Skeletal muscle tissue (tissue), 4 donors: ENCODE data around the gene PDE4B. TPM values are rescaled to one million over a fixed set of nuclear protein-coding genes. Genes with fewer than 3 reads are reported as not detected.

Experiments used
- H3K27ac ChIP-seq: one replicate; pipeline ENCODE4 v1.7.0; 2013; ENCODE audit warnings: mild to moderate bottlenecking, low read depth, low read length, inconsistent platforms
- H3K27me3 ChIP-seq, 3 donors: one replicate each; pipeline ENCODE4 v1.7.0; 2013; ENCODE audit warnings: low read length in 3 of 3; ENCODE audit not compliant: control insufficient read depth in 3 of 3, insufficient read depth in 3 of 3
- H3K36me3 ChIP-seq, 3 donors: one replicate each; pipeline ENCODE4 v1.7.0; 2013; ENCODE audit warnings: low read length in 3 of 3; ENCODE audit not compliant: control insufficient read depth in 3 of 3, insufficient read depth in 3 of 3
- H3K4me1 ChIP-seq, 3 donors: one replicate each; pipeline ENCODE4 v1.7.0; 2013; ENCODE audit warnings: low read length in 3 of 3, mild to moderate bottlenecking in 3 of 3; ENCODE audit not compliant: control insufficient read depth in 3 of 3, insufficient read depth in 3 of 3
- H3K4me3 ChIP-seq, 3 donors: one replicate each; pipeline ENCODE4 v1.7.0; 2013; ENCODE audit warnings: low read length in 3 of 3
- H3K9ac ChIP-seq, 3 donors: one replicate each; pipeline ENCODE4 v1.7.0; 2013; ENCODE audit warnings: low read length in 3 of 3, mild to moderate bottlenecking in 3 of 3, moderate library complexity in 2 of 3, low read depth in 1 of 3
- H3K9me3 ChIP-seq, 3 donors: one replicate each; pipeline ENCODE4 v1.7.0; 2013; ENCODE audit warnings: low read length in 3 of 3; ENCODE audit not compliant: control insufficient read depth in 3 of 3
- total RNA-seq: library from RNA; depleted of rRNA; stranded (reverse); fragments of >200 nt; gene quantifications from one replicate; pipeline ENCODE4 v1.2.3, GENCODE V29; 2014
- donor health status: Osteomylitis.

The PDE4B gene
- total RNA-seq, 1 donor from 2014 or later = 26.6 TPM

DNA sequence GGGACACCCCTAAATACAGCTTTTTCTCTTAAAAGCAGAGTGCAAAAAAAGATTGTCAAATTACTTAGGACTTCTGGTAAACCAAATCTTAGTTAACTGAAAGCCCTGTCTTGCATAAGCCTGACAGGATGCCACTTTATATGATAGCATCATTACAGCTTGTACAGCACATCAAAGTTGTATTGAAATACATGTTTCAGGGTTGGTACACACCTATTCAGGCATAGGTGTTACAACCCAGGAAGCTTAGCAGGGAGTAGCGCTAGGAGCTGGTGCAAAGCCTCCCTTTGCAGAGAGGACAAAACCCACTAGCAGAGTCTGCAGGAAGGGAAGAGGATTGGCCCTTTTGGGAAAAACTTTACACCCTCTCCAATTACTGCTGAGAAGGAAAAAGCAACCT, 482.4 kb downstream of the PDE4B start:
- Histone ChIP-seq H3K9ac (no peak overlapping the region), H3K27ac (peak overlapping the region; percentile 65), H3K36me3 (no peaks in the 10 kb centered on the region), H3K9me3 (no peaks in the 10 kb centered on the region), H3K4me1 (peaks cover 34 to 44% (median 42%) of the 10 kb centered on the region in 3 donors), H3K4me3 (peak overlapping the region in 1 of 3 donors; percentile 24), H3K27me3 (no peaks in the 10 kb centered on the region)

DNA sequence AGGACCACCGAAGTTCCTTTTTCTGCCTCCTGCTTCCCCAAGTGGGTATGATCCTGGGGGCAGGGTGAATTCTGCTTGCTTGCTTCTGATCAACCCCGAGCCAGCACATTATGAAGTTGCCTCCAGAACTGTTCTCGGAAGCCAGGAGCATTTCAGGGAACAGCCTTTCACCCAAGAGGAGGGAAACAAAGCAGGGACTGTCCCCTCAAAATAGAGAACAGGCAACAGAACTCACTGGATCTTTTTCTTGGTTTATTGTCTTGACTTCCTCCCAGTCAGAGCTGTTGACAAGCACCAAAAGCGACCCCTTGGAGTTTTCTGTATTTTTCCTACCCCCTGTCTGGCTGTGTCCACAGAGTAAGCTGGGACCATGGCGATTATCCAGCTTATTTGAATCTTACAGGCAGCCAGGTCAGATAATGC, 482.9 kb downstream of the PDE4B start:
- no peaks in the 10 kb centered on the region for H3K36me3 ChIP-seq
- H3K4me1 ChIP-seq = peaks cover 29 to 39% (median 37%) of the 10 kb centered on the region in 3 donors
- peak overlapping the region; percentile 65 for H3K27ac ChIP-seq
- H3K27me3 ChIP-seq = no peaks in the 10 kb centered on the region
- H3K9me3 ChIP-seq = no peaks in the 10 kb centered on the region
- peak overlapping the region in 1 of 3 donors; percentile 24 for H3K4me3 ChIP-seq
- H3K9ac ChIP-seq = peak overlapping the region in 1 of 3 donors; percentile 7

GRCh38 chr1:66276218-66276617, 483.5 kb downstream of the PDE4B start:
- Histone ChIP-seq H3K9me3 (no peaks in the 10 kb centered on the region), H3K9ac (no peak overlapping the region), H3K27me3 (no peaks in the 10 kb centered on the region), H3K4me1 (peaks cover 29 to 33% (median 33%) of the 10 kb centered on the region in 3 donors), H3K36me3 (no peaks in the 10 kb centered on the region), H3K4me3 (no peak overlapping the region), H3K27ac (peak overlapping the region; percentile 65)

DNA sequence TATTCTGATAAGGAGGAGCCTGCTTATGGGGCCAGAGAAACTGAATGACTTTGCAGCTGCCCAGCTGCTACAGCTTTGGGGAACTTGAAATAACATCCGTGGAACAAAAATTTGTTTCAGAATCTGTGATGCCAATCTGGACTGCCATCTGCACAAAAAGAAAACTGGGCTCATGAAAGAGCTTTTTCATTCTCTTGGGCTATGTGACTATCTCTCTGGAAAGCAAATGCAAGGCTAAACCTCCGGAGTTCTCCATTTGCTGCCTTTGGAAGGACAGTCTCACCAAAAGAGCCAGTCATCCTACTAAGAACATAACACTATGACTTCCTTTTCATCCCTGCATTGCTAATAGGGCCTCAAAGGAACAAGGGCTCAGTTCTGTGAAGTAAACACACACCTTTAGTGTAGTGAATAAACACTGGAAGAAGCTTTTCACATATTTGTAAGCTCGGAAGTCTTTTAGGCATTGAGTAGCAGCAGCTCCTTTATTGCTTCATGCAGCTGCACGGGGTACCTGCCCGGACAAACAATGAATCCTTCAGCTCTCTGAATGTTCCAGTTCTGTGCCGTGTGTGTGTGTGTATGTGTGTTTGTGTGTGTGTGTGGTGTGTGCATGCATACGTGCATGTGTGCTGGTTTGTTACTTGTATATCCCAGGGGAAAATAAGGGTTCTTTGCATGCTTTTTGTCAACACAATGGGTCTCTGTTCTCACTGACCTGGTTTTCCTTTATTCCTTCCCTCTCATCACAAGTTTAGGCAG, 485.7 kb downstream of the PDE4B start:
- Histone ChIP-seq H3K9ac (peak overlapping the region in 1 of 3 donors; percentile 9), H3K9me3 (no peaks in the 10 kb centered on the region), H3K27ac (no peak overlapping the region)

GRCh38 chr1:66281808-66282207, 489.1 kb downstream of the PDE4B start:
- H3K4me1 ChIP-seq = peaks cover 6 to 9% (median 7%) of the 10 kb centered on the region in 3 donors
- peak overlapping the region; percentile 43 for H3K27ac ChIP-seq
- H3K27me3 ChIP-seq = no peaks in the 10 kb centered on the region
- no peak overlapping the region for H3K9ac ChIP-seq
- no peaks in the 10 kb centered on the region for H3K36me3 ChIP-seq
- no peak overlapping the region for H3K4me3 ChIP-seq
- no peaks in the 10 kb centered on the region for H3K9me3 ChIP-seq

More for the DNA sequence above, 485.7 kb downstream of the PDE4B start:
- Histone ChIP-seq H3K27me3 (no peaks in the 10 kb centered on the region), H3K36me3 (no peaks in the 10 kb centered on the region), H3K4me3 (no peak overlapping the region), H3K4me1 (peaks cover 18 to 24% (median 18%) of the 10 kb centered on the region in 3 donors)

DNA sequence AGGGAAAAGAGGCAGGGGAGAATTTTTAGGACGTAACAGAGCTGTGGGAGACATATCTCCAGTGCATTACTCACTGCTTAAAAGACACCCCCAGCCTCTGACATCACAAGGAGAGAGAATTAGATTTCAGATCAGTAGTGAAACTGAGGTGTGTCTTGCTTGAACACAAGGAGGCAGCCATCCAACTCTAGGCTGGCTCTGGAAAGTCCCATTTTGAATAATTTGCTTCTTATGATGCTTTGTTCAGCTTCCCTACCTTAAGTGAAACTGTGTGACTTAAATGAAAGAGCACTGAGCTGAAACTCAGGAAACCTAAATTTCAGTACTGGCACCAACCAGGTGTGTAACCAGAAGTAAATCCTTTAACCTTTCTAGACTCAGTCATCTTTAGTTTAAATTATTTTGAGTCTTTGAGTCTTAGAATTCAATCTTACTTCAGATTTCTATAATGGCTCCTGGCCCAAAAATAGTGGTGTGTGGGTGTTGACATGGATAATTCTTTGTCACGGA, 489.7 kb downstream of the PDE4B start:
- Histone ChIP-seq H3K27ac (peak overlapping the region; percentile 43), H3K36me3 (no peaks in the 10 kb centered on the region), H3K27me3 (no peaks in the 10 kb centered on the region), H3K9ac (no peak overlapping the region), H3K4me1 (peaks cover 6 to 9% (median 7%) of the 10 kb centered on the region in 3 donors), H3K4me3 (no peak overlapping the region), H3K9me3 (no peaks in the 10 kb centered on the region)

- peaks cover 6 to 9% (median 7%) of the 10 kb centered on the region in 3 donors for H3K4me1 ChIP-seq
- H3K36me3 ChIP-seq = no peaks in the 10 kb centered on the region
- no peaks in the 10 kb centered on the region for H3K27me3 ChIP-seq
- no peaks in the 10 kb centered on the region for H3K9me3 ChIP-seq
- no peak overlapping the region for H3K4me3 ChIP-seq
- peak overlapping the region; percentile 43 for H3K27ac ChIP-seq
- no peak overlapping the region for H3K9ac ChIP-seq
Observed at GRCh38 chr1:66282891-66283621, 490.4 kb downstream of the PDE4B start.

DNA sequence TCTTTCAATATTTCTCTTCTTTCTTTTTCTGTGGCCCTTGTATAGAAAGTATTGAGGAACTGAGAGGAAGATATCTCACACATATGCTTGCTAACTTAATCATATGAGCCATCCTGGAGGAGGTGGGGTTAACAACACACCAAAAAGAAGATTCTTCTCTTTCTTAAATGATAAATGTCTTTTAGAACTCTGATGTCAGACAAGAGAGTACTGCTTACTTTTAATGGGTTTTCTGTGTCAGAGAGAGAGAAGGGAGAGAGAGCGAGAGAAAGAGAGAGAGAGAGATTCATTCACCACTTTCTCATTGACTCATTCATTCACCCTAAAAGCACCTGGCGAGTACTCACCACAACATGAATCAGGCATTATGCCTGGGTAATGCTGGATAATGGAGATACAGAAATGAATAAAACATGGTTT, 490.9 kb downstream of the PDE4B start:
- no peak overlapping the region for H3K27ac ChIP-seq
- no peaks in the 10 kb centered on the region for H3K36me3 ChIP-seq
- no peak overlapping the region for H3K4me3 ChIP-seq
- H3K27me3 ChIP-seq = no peaks in the 10 kb centered on the region
- H3K4me1 ChIP-seq = peaks cover 2 to 4% (median 3%) of the 10 kb centered on the region in 3 donors
- H3K9ac ChIP-seq = no peak overlapping the region
- no peaks in the 10 kb centered on the region for H3K9me3 ChIP-seq

DNA sequence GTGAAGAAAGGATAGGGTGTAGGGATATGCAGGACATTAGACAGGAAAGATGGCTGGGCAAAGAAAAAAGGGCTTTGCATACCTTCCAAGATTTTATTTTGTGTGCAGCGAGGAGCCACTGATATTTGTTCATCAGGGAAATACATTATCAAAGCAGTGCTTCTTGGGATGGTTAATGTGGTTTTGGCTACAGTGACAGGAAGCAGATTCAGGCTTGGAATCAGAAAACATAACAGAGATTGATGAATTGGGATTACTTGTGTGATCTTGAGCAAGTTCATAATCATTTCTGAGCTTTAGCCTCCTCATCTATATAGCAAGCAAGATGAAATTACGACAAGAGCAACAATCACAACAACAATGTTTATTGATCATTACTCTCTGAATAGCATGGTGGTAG, 492.1 kb downstream of the PDE4B start:
- Histone ChIP-seq H3K27ac (no peak overlapping the region), H3K4me3 (no peak overlapping the region), H3K9me3 (no peaks in the 10 kb centered on the region), H3K9ac (no peak overlapping the region), H3K36me3 (no peaks in the 10 kb centered on the region), H3K27me3 (no peaks in the 10 kb centered on the region), H3K4me1 (peaks cover 0 to 3% (median 0%) of the 10 kb centered on the region in 3 donors)
